C4-2B (cell line): ENCODE data around the gene UBE2F.
A peak's percentile ranks its signal among the peaks of the same experiment; 100 is the strongest.

ENCODE experiments used
- H3K27ac ChIP-seq: fragments of 450-650 bp; 2 replicates; pipeline ENCODE4 v1.5.1; 2017
- ZFX ChIP-seq: fragments of 450-650 bp; IDR thresholded peaks from 2 replicates; pipeline ENCODE4 v1.6.1; 2017
- TF ChIP-seq, protein P1 (sequence below): fragments of 450-650 bp; conservative IDR thresholded peaks from 2 replicates; pipeline ENCODE4 v1.5.1; 2017; ENCODE audit warnings: mild to moderate bottlenecking

UBE2F gene

DNA sequence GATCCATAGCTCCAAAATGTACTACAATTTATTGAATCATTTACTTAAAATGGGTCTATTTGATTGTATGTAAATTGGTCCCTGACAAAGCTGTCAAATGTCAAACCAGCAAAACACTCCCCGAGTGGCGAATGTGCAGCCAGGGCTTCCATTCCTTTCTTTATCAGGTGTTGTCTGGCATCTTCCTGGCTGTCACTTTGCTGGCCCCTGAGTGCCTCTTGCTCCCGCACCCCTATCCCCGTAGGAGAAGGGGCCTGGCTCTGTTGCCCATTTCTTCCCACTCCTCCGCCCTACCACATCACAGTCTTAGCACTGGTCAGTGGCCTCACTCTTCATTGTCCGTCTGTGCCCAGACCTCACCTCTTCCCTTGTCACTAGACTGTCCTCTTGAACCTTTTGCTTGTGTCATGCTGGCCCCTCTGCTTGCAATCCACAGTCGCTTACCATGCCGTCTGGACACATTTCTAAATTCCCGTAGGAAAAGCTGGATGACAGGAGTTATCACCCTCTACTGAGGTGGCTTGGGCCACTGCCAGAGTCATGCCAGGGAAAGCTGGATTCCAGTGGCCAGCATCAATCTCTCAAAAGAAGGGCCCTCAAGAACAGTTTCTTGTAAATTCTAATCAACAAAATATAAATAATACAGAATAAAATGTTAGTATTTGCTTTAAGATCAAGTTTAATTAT lies 15.4 kb downstream of the UBE2F start:
- no peak overlapping the region for H3K27ac ChIP-seq
- TF ChIP-seq, protein P1, sequence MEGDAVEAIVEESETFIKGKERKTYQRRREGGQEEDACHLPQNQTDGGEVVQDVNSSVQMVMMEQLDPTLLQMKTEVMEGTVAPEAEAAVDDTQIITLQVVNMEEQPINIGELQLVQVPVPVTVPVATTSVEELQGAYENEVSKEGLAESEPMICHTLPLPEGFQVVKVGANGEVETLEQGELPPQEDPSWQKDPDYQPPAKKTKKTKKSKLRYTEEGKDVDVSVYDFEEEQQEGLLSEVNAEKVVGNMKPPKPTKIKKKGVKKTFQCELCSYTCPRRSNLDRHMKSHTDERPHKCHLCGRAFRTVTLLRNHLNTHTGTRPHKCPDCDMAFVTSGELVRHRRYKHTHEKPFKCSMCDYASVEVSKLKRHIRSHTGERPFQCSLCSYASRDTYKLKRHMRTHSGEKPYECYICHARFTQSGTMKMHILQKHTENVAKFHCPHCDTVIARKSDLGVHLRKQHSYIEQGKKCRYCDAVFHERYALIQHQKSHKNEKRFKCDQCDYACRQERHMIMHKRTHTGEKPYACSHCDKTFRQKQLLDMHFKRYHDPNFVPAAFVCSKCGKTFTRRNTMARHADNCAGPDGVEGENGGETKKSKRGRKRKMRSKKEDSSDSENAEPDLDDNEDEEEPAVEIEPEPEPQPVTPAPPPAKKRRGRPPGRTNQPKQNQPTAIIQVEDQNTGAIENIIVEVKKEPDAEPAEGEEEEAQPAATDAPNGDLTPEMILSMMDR = no peak
- TF ChIP-seq ZFX = no peak

GRCh38 chr2:237983922-237984321 lies 17.1 kb downstream of the UBE2F start:
- H3K27ac ChIP-seq = no peak overlapping the region
- TF ChIP-seq ZFX = no peak
- TF ChIP-seq, protein P1 = no peak

DNA sequence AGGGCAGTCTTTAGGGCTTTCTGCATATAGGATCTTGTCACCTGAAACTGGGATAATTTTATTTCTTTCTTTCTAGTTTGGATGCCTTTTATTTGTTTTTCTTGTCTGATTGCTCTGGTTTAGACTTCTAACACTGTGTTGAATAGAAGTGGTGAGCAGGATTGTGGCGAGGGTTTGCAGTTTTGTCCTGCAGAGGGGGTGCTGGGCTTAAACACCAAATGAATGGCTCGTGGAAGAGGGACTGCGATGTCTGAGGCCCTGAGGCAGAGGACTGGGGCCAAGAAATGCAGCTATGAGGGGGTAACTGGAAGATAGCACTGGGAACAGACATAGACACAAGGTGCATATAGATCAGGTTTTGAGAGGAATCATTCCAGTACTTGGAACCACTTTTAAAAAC lies 20.5 kb downstream of the UBE2F start:
- H3K27ac ChIP-seq = no peak overlapping the region
- TF ChIP-seq, protein P1 = no peak
- TF ChIP-seq ZFX = no peak

GRCh38 chr2:237993701-237994100 lies 26.9 kb downstream of the UBE2F start:
- TF ChIP-seq, protein P1 = no peak
- no peak for TF ChIP-seq ZFX
- H3K27ac ChIP-seq = no peak overlapping the region

DNA sequence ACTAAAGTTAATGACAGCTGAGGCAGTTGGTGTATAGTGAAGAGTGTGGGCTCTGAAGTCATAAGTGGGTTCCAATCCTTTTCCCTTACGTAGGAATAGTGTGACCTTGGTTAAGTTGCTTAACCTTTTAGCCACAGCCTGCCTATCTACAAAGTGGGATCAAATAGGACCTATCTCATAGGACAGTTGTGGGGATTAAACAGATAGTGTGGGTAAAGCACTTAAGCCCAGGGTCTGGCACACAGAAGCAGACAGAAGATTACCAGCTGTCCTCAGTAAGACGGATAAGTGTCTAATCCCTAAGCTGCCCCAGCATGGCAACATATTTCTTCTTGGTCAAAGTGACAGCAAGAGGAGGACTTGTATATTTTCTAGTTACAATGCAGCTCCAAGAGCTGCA lies 28.2 kb downstream of the UBE2F start:
- H3K27ac ChIP-seq = no peak overlapping the region
- TF ChIP-seq ZFX = no peak
- TF ChIP-seq, protein P1 = no peak

GRCh38 chr2:237996021-237996593 lies 29.3 kb downstream of the UBE2F start:
- H3K27ac ChIP-seq = 0 out of 2 replicates have a peak overlapping the region, but pooled peaks have one; percentile 4
- no peak for TF ChIP-seq ZFX
- TF ChIP-seq, protein P1 = no peak

- TF ChIP-seq, protein P1 = no peak
- TF ChIP-seq ZFX = no peak
- H3K27ac ChIP-seq = no peak overlapping the region
These were observed 30.7 kb downstream of the UBE2F start for GRCh38 chr2:237997521-237997920.
